Measurements from ENCODE around the gene CREB5. TPM values are rescaled to one million over a fixed set of nuclear protein-coding genes. Genes with fewer than 3 reads are reported as not detected.

The CREB5 gene
- total RNA-seq, 1 donor from 2014 or later, result 8.9 TPM

DNA sequence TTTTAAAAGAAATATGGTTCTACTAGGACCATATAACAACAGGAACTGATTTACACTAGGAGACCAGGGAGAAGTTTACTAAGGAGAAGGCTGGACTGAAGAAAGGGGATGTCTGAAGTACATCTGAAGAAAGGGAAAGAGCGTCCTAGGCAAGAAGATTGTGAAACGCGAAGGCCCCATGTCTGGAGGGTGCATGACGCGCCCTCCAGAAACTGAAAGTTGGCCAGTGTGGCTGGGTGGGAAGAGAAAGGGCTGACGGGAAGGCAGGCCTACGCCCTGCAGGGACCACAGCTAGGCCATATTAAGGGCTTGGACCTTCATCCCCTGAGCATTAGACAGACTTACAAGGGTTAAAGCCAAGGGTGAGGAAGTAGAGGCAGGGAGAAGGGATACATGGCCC is 387.8 kb downstream of the CREB5 start:
- intact Hi-C loops (cut with DNase I), result no loop called here
- TF ChIP-seq, protein P1, sequence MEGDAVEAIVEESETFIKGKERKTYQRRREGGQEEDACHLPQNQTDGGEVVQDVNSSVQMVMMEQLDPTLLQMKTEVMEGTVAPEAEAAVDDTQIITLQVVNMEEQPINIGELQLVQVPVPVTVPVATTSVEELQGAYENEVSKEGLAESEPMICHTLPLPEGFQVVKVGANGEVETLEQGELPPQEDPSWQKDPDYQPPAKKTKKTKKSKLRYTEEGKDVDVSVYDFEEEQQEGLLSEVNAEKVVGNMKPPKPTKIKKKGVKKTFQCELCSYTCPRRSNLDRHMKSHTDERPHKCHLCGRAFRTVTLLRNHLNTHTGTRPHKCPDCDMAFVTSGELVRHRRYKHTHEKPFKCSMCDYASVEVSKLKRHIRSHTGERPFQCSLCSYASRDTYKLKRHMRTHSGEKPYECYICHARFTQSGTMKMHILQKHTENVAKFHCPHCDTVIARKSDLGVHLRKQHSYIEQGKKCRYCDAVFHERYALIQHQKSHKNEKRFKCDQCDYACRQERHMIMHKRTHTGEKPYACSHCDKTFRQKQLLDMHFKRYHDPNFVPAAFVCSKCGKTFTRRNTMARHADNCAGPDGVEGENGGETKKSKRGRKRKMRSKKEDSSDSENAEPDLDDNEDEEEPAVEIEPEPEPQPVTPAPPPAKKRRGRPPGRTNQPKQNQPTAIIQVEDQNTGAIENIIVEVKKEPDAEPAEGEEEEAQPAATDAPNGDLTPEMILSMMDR (IDR thresholded peaks at IDR 0.05), result no peak
- H3K9me3 ChIP-seq, result no peaks in the 10 kb centered on the region
- H3K4me3 ChIP-seq, result no peak overlapping the region
- peak overlapping the region; percentile 27 for H3K27ac ChIP-seq
- H3K27me3 ChIP-seq, result no peaks in the 10 kb centered on the region
- H3K36me3 ChIP-seq, result no peaks in the 10 kb centered on the region
- ATAC-seq (peak; percentile 95), DNase-seq (peak; percentile 67)
- H3K4me1 ChIP-seq, result no peaks in the 10 kb centered on the region

DNA sequence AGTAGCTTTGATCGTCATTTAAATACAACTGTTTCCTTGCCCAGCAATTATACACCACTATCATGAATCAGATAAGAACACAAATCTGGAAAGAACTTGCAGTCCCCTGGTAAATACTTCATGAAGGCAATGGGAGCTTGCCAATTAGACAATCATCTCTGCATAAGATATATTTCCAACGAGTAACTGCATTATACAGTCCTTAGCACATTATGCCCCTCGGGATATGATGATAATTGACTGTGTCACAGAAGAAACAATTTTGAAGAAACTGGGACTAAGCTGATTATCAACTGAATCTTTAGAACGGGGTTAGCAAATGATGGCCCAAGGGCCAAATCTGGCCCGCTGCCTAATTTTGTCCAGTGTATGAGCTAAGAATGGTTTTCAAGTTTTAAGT is 390.1 kb downstream of the CREB5 start:
- TF ChIP-seq, protein P1 (IDR thresholded peaks at IDR 0.05), result no peak
- DNase-seq (no peak), ATAC-seq (no peak)
- Histone ChIP-seq H3K27ac (no peak overlapping the region), H3K9me3 (no peaks in the 10 kb centered on the region), H3K27me3 (no peaks in the 10 kb centered on the region), H3K36me3 (no peaks in the 10 kb centered on the region), H3K4me1 (no peaks in the 10 kb centered on the region), H3K4me3 (no peak overlapping the region)
- intact Hi-C loops (cut with DNase I), result no loop called here

DNA sequence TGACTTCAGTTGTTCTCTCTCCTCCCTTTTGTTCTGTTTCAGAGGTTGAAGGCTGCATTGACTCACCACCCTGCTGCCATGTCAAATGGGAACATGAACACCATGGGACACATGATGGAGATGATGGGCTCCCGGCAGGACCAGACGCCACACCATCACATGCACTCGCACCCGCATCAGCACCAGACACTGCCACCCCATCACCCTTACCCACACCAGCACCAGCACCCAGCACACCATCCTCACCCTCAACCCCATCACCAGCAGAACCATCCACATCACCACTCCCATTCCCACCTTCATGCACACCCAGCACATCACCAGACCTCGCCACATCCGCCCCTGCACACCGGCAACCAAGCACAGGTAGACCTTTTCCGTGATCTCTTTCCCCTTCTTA is 391.8 kb downstream of the CREB5 start:
- DNase-seq, result no peak
- H3K27me3 ChIP-seq, result no peaks in the 10 kb centered on the region
- no peaks in the 10 kb centered on the region for H3K36me3 ChIP-seq
- H3K9me3 ChIP-seq, result no peaks in the 10 kb centered on the region
- no peak overlapping the region for H3K4me3 ChIP-seq
- no peak for ATAC-seq
- intact Hi-C loops (cut with DNase I), result no loop called here
- no peak overlapping the region for H3K27ac ChIP-seq
- TF ChIP-seq, protein P1 (IDR thresholded peaks at IDR 0.05), result no peak
- no peaks in the 10 kb centered on the region for H3K4me1 ChIP-seq

DNA sequence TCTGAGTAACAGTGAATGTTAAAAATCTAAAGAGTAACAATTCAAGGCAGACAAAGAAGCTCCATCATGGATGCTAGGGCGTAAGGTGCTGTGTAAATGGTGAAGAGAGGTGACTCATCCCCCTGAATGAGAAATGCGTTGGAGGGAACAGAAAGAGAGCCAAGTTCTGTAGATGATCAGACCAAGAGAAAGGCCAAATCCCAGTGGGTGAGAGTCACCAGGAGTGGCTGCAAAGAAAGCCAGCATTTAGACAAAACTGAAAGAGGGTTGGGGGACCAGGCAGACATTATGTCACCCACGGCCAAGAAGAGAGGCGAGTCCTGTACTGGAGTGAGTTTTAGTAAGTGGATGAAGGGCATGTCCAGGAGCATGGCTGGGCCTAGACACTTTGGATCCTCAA is 392.7 kb downstream of the CREB5 start:
- DNase-seq, result no peak
- H3K4me3 ChIP-seq, result no peak overlapping the region
- intact Hi-C loops (cut with DNase I), result no loop called here
- no peaks in the 10 kb centered on the region for H3K4me1 ChIP-seq
- H3K9me3 ChIP-seq, result no peaks in the 10 kb centered on the region
- H3K27ac ChIP-seq, result no peak overlapping the region
- no peak for ATAC-seq
- TF ChIP-seq, protein P1 (IDR thresholded peaks at IDR 0.05), result no peak
- H3K27me3 ChIP-seq, result no peaks in the 10 kb centered on the region
- no peaks in the 10 kb centered on the region for H3K36me3 ChIP-seq

DNA sequence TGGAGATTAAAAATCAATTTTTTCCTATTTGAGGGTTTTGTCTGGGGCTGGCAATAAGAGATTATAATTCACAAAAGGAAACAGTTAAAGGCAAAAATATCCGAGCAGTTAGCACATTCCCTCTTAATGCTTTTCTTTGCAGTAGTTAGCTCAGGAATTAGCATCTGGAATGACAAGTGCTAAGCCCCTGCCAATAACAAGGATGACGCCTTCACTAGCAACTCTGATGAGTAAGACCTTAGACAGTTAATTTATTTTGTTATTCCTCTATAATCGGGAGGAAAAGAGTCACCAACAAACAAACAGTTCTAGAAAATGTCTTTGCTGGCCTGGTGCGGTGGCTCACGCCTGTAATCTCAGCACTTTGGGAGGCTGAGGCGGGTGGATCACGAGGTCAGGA is 394.5 kb downstream of the CREB5 start:
- DNase-seq (no peak), ATAC-seq (no peak)
- no peak overlapping the region for H3K4me3 ChIP-seq
- H3K27ac ChIP-seq, result no peak overlapping the region
- H3K9me3 ChIP-seq, result no peaks in the 10 kb centered on the region
- no peaks in the 10 kb centered on the region for H3K4me1 ChIP-seq
- intact Hi-C loops (cut with DNase I), result no loop called here
- TF ChIP-seq, protein P1 (IDR thresholded peaks at IDR 0.05), result no peak
- no peaks in the 10 kb centered on the region for H3K27me3 ChIP-seq
- H3K36me3 ChIP-seq, result no peaks in the 10 kb centered on the region

DNA sequence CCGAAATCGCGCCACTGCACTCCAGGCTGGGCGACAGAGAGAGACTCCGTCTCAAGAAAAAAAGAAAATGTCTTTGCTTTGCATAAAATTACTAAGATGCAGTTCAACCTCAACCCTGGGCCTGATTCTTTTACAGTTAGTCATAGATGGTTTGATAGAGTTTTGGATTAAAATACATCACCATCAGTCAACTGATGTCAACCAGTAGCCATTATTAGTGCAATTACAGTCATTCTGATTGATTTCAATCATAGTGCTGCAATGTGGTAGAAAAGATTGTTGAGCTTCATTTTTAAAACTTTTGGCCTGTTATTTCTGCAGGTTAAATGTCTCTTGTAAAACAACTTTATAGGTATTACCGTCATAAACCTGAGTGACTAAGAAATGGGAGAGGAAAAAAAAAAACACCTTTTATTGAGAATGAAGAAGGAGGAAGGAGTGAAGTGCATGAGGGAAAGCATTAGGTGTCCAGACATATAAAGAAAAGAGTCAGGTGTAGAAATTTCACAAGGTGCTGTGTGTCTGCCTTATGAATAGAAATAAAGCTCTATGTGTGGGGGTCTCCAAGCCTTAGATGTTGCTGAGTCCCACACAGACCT is 395.2 kb downstream of the CREB5 start:
- H3K27me3 ChIP-seq, result no peaks in the 10 kb centered on the region
- no peak overlapping the region for H3K27ac ChIP-seq
- H3K4me1 ChIP-seq, result no peaks in the 10 kb centered on the region
- intact Hi-C loops (cut with DNase I), result no loop called here
- no peaks in the 10 kb centered on the region for H3K36me3 ChIP-seq
- TF ChIP-seq, protein P1 (IDR thresholded peaks at IDR 0.05), result no peak
- H3K9me3 ChIP-seq, result no peaks in the 10 kb centered on the region
- DNase-seq, result no peak
- ATAC-seq, result no peak
- no peak overlapping the region for H3K4me3 ChIP-seq
